PFSK-1 (cell line): ENCODE results near the gene SLIT3.

Source experiments
- FOXP2 ChIP-seq: optimal IDR thresholded peaks from 2 replicates; pipeline ENCODE3; 2011; ENCODE audit warnings: borderline replicate concordance, control low read depth, inconsistent platforms; ENCODE audit not compliant: insufficient read depth; ENCODE audit errors: extremely low read length, extremely low read depth
- POLR2AphosphoS5 ChIP-seq: IDR thresholded peaks from 2 replicates; pipeline ENCODE4 v1.6.1; 2012; ENCODE audit warnings: low read depth, mild to moderate bottlenecking, control low read depth, low read length, moderate library complexity
- SIN3A ChIP-seq: IDR thresholded peaks from 2 replicates; pipeline ENCODE4 v1.6.1; 2012; ENCODE audit warnings: mild to moderate bottlenecking, low read length, moderate library complexity, borderline replicate concordance; ENCODE audit not compliant: insufficient read depth
- TAF1 ChIP-seq: IDR thresholded peaks from 2 replicates; pipeline ENCODE4 v1.6.1; 2012; ENCODE audit warnings: low read length, control low read depth, borderline replicate concordance; ENCODE audit not compliant: insufficient read depth
- TF ChIP-seq, protein P1 (sequence below), 2 experiments: IDR thresholded peaks; 2 replicates each; pipeline versions ENCODE4 v1.6.1 to v1.8.0; 2011 to 2012; ENCODE audit warnings: low read depth in 2 of 2, low read length in 2 of 2, control low read depth in 1 of 2, inconsistent platforms in 1 of 2, mild to moderate bottlenecking in 1 of 2, moderate library complexity in 1 of 2; ENCODE audit not compliant: insufficient read depth in 1 of 2

DNA sequence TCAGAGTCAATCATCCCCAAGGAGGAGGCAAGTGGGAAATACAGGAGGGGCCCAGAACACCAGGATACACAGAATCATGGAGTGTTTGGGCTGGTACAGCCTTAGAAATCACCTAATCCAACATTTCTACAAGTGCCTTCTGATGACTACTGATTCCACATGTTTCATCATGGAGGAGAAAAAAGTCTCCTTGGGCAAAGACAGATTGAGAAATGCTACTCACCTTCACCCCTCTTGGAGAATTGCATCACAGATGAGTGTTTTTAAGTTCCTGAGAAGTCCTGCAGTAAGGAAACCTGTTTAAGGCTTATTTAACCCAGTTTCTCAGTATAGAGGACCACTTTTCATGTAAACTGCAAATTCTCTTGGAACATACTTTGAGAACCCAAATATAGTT lies 2.2 kb upstream of the SLIT3 start:
- TF ChIP-seq POLR2AphosphoS5 (no peak), SIN3A (no peak), TAF1 (no peak), FOXP2 (no peak)
- TF ChIP-seq, protein P1, sequence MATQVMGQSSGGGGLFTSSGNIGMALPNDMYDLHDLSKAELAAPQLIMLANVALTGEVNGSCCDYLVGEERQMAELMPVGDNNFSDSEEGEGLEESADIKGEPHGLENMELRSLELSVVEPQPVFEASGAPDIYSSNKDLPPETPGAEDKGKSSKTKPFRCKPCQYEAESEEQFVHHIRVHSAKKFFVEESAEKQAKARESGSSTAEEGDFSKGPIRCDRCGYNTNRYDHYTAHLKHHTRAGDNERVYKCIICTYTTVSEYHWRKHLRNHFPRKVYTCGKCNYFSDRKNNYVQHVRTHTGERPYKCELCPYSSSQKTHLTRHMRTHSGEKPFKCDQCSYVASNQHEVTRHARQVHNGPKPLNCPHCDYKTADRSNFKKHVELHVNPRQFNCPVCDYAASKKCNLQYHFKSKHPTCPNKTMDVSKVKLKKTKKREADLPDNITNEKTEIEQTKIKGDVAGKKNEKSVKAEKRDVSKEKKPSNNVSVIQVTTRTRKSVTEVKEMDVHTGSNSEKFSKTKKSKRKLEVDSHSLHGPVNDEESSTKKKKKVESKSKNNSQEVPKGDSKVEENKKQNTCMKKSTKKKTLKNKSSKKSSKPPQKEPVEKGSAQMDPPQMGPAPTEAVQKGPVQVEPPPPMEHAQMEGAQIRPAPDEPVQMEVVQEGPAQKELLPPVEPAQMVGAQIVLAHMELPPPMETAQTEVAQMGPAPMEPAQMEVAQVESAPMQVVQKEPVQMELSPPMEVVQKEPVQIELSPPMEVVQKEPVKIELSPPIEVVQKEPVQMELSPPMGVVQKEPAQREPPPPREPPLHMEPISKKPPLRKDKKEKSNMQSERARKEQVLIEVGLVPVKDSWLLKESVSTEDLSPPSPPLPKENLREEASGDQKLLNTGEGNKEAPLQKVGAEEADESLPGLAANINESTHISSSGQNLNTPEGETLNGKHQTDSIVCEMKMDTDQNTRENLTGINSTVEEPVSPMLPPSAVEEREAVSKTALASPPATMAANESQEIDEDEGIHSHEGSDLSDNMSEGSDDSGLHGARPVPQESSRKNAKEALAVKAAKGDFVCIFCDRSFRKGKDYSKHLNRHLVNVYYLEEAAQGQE (IDR thresholded peaks at IDR 0.05; ENCODE audit: insufficient read depth in 1 of 2, low read depth in 2 of 2, low read length in 2 of 2) = no peak
